Measurements from ENCODE around the gene CD27. TPM values are rescaled to one million over a fixed set of nuclear protein-coding genes. Genes with fewer than 3 reads are reported as not detected.

CD27 gene
- total and polyA plus RNA-seq, 2 of the 8 experiments (the other 6 are each of a cell fraction or from before 2014, with no cell fraction given) = 0.28 to 0.39 TPM

DNA sequence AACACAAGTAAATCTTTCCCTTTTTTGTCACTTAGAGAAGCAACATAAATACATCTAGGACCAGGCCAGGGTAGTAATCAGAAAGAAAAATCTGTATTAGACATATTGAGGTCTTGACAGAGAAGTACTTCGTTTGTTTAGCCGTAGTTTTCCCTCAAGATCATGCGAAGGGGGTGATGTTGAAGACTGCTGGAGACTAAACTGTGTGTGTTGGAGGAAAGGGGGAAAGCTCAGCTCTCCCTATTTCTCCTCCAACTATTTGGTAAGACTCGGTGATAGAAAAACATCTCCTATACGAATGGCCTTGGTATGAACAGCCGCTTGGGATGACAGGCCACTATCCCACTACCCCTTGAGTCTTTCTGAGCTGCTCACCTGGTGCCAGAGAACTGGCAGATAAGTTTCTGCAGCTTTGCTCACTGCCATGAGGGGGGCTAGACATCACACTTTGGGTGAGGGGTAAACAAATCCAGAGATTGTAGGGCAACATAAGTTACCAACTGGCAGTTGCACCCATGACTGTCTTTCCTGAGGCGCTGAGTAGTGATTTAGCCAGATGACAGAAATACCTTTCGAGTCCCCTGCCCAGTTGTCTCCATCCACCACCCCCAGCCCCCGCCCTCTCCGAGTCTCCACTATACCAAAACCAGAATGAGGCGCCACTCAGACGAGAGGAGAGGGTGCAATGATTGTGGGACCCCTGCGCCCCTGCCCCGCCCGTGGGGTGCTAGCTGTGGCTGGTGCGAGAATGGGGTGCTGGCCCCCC lies 25.0 kb downstream of the CD27 start:
- Histone ChIP-seq H2AFZ (ENCODE audit: low read length) (no peak overlapping the region), H2BK120ac (replicated peaks; ENCODE audit: low read depth, low read length) (peak overlapping the region; percentile 13)
- POLR2A ChIA-PET (ENCODE audit: partially characterized antibody) = interaction anchor here (0.5 to 6.1 kb wide), 48 partner anchors 10 to 454 kb away, joined by 3 to 84 read pairs (median 4); partner anchors contain the start of genes CD27, GAPDH, LTBR and MRPL51

More for the DNA sequence above, 25.0 kb downstream of the CD27 start:
- FAIRE-seq = no peak
- peak overlapping the region; percentile 67; the same call in 1 of the 2 replicates for H3K27ac ChIP-seq (ENCODE audit: low read depth, low read length)
- H3K36me3 ChIP-seq (ENCODE audit: control insufficient read depth in 2 of 4, insufficient read depth in 4 of 4, low read length in 3 of 4) = peaks cover 2 to 11% (median 3%) of the 10 kb centered on the region in 4 experiments; a peak in 5 of 8 replicates
- H3K79me1 ChIP-seq (ENCODE audit: low read depth, low read length) = peaks cover 4% of the 10 kb centered on the region
- H3K23me2 ChIP-seq (ENCODE audit: low read depth, low read length) = peaks cover 12% of the 10 kb centered on the region
- H3K14ac ChIP-seq (ENCODE audit: insufficient read length) = no peak overlapping the region
- H3K4me3 ChIP-seq (ENCODE audit: extremely low read depth in 1 of 4, insufficient read depth in 2 of 4, low read depth in 3 of 4, low read length in 4 of 4) = peak overlapping the region; percentile 75 to 87 (median 86)
- H4K5ac ChIP-seq (ENCODE audit: insufficient read length, low read depth, low read length) = no peak overlapping the region
- no peak overlapping the region for H3K23ac ChIP-seq (ENCODE audit: insufficient read length)
- H4K91ac ChIP-seq (replicated peaks; ENCODE audit: insufficient read length, low read length) = no peak overlapping the region
- DNase-seq (ENCODE audit: low read depth in 1 of 2, low spot score in 2 of 2) = no peak
- H3K9ac ChIP-seq (replicated peaks in 1 of 4; ENCODE audit: extremely low read depth in 1 of 4, low read depth in 3 of 4, low read length in 3 of 4) = peak overlapping the region in 3 of 4 experiments; percentile 75 to 77 (median 77); a peak in 6 of 7 replicates
- H2BK5ac ChIP-seq (ENCODE audit: low read depth, low read length) = peak overlapping the region; percentile 94; the same call in 1 of the 2 replicates
- WGBS, 2 experiments (ENCODE audit: extremely low coverage in 1 of 2, insufficient coverage in 1 of 2, insufficient read length in 1 of 2, insufficient replicate concordance in 2 of 2, low coverage in 1 of 2, low lambda C conversion rate in 2 of 2, missing lambda C conversion rate in 1 of 2) = 34% methylated on average over 13 of the region's 16 CpGs; no CpG with 5 or more reads in 1 of the 2 experiments
- no peak overlapping the region for H2AK5ac ChIP-seq (ENCODE audit: low read depth, low read length)
- H3K56ac ChIP-seq (replicated peaks; ENCODE audit: insufficient read length, low read depth, low read length) = no peak overlapping the region
- TF ChIP-seq HDAC2 (IDR thresholded peaks at IDR 0.05; ENCODE audit: borderline replicate concordance in 1 of 2, low read depth in 2 of 2, low read length in 2 of 2) (0 out of 4 replicates have a peak, but pooled peaks of 1 of the 2 experiments have one; percentile 6), SAP30 (IDR thresholded peaks at IDR 0.05; ENCODE audit: insufficient read depth, insufficient replicate concordance, low read length) (peak; percentile 45), CHD2 (IDR thresholded peaks at IDR 0.05; ENCODE audit: low read length) (no peak)
- H3K27me3 ChIP-seq (replicated peaks in 1 of 4; ENCODE audit: control insufficient read depth in 3 of 4, extremely low read depth in 1 of 4, insufficient read depth in 3 of 4, low read length in 3 of 4) = no peaks in the 10 kb centered on the region; a peak in 1 of 7 replicates
- H3K4me1 ChIP-seq (replicated peaks in 1 of 4; ENCODE audit: control insufficient read depth in 3 of 4, insufficient read depth in 4 of 4, low read length in 3 of 4) = peaks cover 3 to 7% (median 3%) of the 10 kb centered on the region in 4 experiments; a peak in 3 of 7 replicates
- no peaks in the 10 kb centered on the region for H3K9me3 ChIP-seq (ENCODE audit: insufficient read depth in 2 of 2, low read depth in 1 of 2, low read length in 1 of 2)
- peak overlapping the region; percentile 61; the same call in 1 of the 2 replicates for H2BK15ac ChIP-seq (ENCODE audit: low read length)
- no peak overlapping the region for H3K4ac ChIP-seq (replicated peaks; ENCODE audit: insufficient read length, low read depth, low read length)
- peaks cover 0 to 10% of the 10 kb centered on the region in 2 experiments for H4K20me1 ChIP-seq (replicated peaks in 1 of 2; ENCODE audit: control insufficient read depth in 1 of 2, insufficient read depth in 2 of 2, low read length in 2 of 2)
- H2BK20ac ChIP-seq (ENCODE audit: low read length) = no peak overlapping the region
- peak overlapping the region; percentile 87; the same call in 1 of the 2 replicates for H4K8ac ChIP-seq (ENCODE audit: extremely low read depth, insufficient read depth, low read length)
- peak overlapping the region; percentile 60; the same call in 1 of the 2 replicates for H3K18ac ChIP-seq (ENCODE audit: extremely low read depth, low read length)
- H3K4me2 ChIP-seq (ENCODE audit: insufficient read depth in 1 of 2, low read depth in 2 of 2, low read length in 2 of 2) = peak overlapping the region; percentile 97 to 98
- H2BK12ac ChIP-seq (ENCODE audit: low read depth, low read length) = no peak overlapping the region
- CTCF ChIA-PET (ENCODE audit: partially characterized antibody) = interaction anchor here (0.9 to 1.6 kb wide), 6 partner anchors 9 to 185 kb away, joined by 3 to 8 read pairs (median 6); no protein-coding TSS in a partner anchor
- peaks cover 0 to 15% of the 10 kb centered on the region in 2 experiments; a peak in 2 of 4 replicates for H3K79me2 ChIP-seq (ENCODE audit: control insufficient read depth in 1 of 2, insufficient read depth in 2 of 2, low read length in 2 of 2)
